ENCODE results near the gene SLC2A4RG. TPM values are rescaled to one million over a fixed set of nuclear protein-coding genes. Genes with fewer than 3 reads are reported as not detected.

The SLC2A4RG gene
- polyA plus RNA-seq, 2 donors: 43.8 to 77.5 TPM

- WGBS, 2 donors: 23 to 31% methylated on average over 6 of the region's 6 CpGs
- Histone ChIP-seq H3K9me3 (ENCODE audit: control insufficient read depth in 2 of 2, insufficient read depth in 1 of 2, low read depth in 1 of 2, low read length in 1 of 2) (no peaks in the 10 kb centered on the region), H3K36me3 (ENCODE audit: control insufficient read depth in 2 of 2, insufficient read depth in 2 of 2, low read length in 1 of 2) (peaks cover 0 to 11% of the 10 kb centered on the region in 2 donors), H3K27ac (ENCODE audit: low read depth in 2 of 2, low read length in 1 of 2) (peak overlapping the region; percentile 93 to 96), H3K4me1 (ENCODE audit: control insufficient read depth in 2 of 2, insufficient read depth in 2 of 2, low read length in 1 of 2) (peaks cover 6 to 22% of the 10 kb centered on the region in 2 donors), H3K4me3 (ENCODE audit: low read depth in 1 of 2, low read length in 2 of 2) (peak overlapping the region in 1 of 2 donors; percentile 63), H3K27me3 (ENCODE audit: control insufficient read depth in 1 of 2, insufficient read depth in 2 of 2, low read length in 2 of 2) (no peaks in the 10 kb centered on the region)
Measured at GRCh38 chr20:63741354-63741675, 1.7 kb downstream of the SLC2A4RG start.

- Histone ChIP-seq H3K27ac (ENCODE audit: low read depth in 2 of 2, low read length in 1 of 2) (peak overlapping the region in 1 of 2 donors; percentile 93), H3K9me3 (ENCODE audit: control insufficient read depth in 2 of 2, insufficient read depth in 1 of 2, low read depth in 1 of 2, low read length in 1 of 2) (no peaks in the 10 kb centered on the region), H3K4me3 (ENCODE audit: low read depth in 1 of 2, low read length in 2 of 2) (no peak overlapping the region), H3K4me1 (ENCODE audit: control insufficient read depth in 2 of 2, insufficient read depth in 2 of 2, low read length in 1 of 2) (peaks cover 6 to 17% of the 10 kb centered on the region in 2 donors), H3K36me3 (ENCODE audit: control insufficient read depth in 2 of 2, insufficient read depth in 2 of 2, low read length in 1 of 2) (peaks cover 0 to 11% of the 10 kb centered on the region in 2 donors), H3K27me3 (ENCODE audit: control insufficient read depth in 1 of 2, insufficient read depth in 2 of 2, low read length in 2 of 2) (no peaks in the 10 kb centered on the region)
- WGBS, 2 donors: 70 to 73% methylated on average over 30 of the region's 30 CpGs
Measured at GRCh38 chr20:63741676-63742380, 2.3 kb downstream of the SLC2A4RG start.

DNA sequence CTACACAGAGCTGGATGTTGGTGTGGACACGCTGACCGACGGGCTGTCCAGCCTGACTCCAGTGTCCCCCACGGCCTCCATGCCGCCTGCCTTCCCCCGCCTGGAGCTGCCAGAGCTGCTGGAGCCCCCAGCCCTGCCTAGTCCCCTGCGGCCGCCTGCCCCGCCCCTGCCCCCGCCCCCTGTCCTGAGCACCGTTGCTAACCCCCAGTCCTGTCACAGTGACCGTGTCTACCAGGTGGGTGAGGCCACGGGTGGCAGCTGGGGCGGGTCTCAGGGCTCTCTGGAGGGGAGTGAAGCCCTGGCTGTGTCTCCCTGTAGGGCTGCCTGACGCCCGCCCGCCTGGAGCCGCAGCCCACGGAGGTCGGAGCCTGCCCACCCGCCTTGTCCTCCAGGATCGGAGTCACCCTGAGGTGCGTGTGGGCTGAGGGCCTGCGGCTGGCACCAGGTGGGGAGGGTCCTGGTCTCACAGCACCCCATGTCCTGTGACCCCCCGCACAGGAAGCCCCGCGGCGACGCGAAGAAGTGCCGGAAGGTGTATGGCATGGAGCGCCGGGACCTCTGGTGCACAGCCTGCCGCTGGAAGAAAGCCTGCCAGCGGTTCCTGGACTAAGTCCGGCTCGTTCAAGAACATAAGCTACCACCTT lies 2.9 kb downstream of the SLC2A4RG start:
- no peak overlapping the region for H3K4me3 ChIP-seq (ENCODE audit: low read depth in 1 of 2, low read length in 2 of 2)
- H3K27ac ChIP-seq (ENCODE audit: low read depth in 2 of 2, low read length in 1 of 2): no peak overlapping the region
- peaks cover 6 to 10% of the 10 kb centered on the region in 2 donors for H3K4me1 ChIP-seq (ENCODE audit: control insufficient read depth in 2 of 2, insufficient read depth in 2 of 2, low read length in 1 of 2)
- no peaks in the 10 kb centered on the region for H3K27me3 ChIP-seq (ENCODE audit: control insufficient read depth in 1 of 2, insufficient read depth in 2 of 2, low read length in 2 of 2)
- H3K36me3 ChIP-seq (ENCODE audit: control insufficient read depth in 2 of 2, insufficient read depth in 2 of 2, low read length in 1 of 2): peaks cover 0 to 11% of the 10 kb centered on the region in 2 donors
- 82 to 85% methylated on average over 35 to 37 of the region's 37 CpGs for WGBS, 2 donors
- H3K9me3 ChIP-seq (ENCODE audit: control insufficient read depth in 2 of 2, insufficient read depth in 1 of 2, low read depth in 1 of 2, low read length in 1 of 2): no peaks in the 10 kb centered on the region

GRCh38 chr20:63743210-63743970 lies 3.8 kb downstream of the SLC2A4RG start:
- Histone ChIP-seq H3K27ac (ENCODE audit: low read depth in 2 of 2, low read length in 1 of 2) (no peak overlapping the region), H3K4me3 (ENCODE audit: low read depth in 1 of 2, low read length in 2 of 2) (no peak overlapping the region), H3K36me3 (ENCODE audit: control insufficient read depth in 2 of 2, insufficient read depth in 2 of 2, low read length in 1 of 2) (peaks cover 0 to 11% of the 10 kb centered on the region in 2 donors), H3K4me1 (ENCODE audit: control insufficient read depth in 2 of 2, insufficient read depth in 2 of 2, low read length in 1 of 2) (peaks cover 2 to 4% of the 10 kb centered on the region in 2 donors), H3K27me3 (ENCODE audit: control insufficient read depth in 1 of 2, insufficient read depth in 2 of 2, low read length in 2 of 2) (no peaks in the 10 kb centered on the region), H3K9me3 (ENCODE audit: control insufficient read depth in 2 of 2, insufficient read depth in 1 of 2, low read depth in 1 of 2, low read length in 1 of 2) (no peaks in the 10 kb centered on the region)
- WGBS, 2 donors: 83 to 87% methylated on average over 31 of the region's 31 CpGs

DNA sequence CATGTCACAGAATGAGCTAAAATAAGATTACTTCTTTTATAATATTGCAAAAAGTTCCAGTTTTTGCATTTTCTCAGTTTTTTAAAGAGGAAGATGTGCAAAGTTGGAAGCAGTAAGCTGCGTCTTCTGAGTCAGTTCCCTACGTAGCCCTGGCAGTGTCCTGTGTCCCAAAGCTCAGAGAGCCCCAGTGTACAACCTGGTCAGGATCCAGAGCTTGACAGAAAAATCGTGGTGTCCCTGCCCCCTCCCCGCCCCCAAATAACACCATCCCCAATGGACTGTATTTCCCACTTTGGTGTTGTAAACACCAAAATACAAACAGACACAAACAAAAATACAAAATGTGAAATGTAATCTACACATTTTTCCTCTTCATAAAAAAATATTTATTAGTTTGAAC lies 4.6 kb downstream of the SLC2A4RG start:
- Histone ChIP-seq H3K4me3 (ENCODE audit: low read depth in 1 of 2, low read length in 2 of 2) (no peak overlapping the region), H3K27ac (ENCODE audit: low read depth in 2 of 2, low read length in 1 of 2) (no peak overlapping the region), H3K27me3 (ENCODE audit: control insufficient read depth in 1 of 2, insufficient read depth in 2 of 2, low read length in 2 of 2) (no peaks in the 10 kb centered on the region), H3K4me1 (ENCODE audit: control insufficient read depth in 2 of 2, insufficient read depth in 2 of 2, low read length in 1 of 2) (peaks cover 0 to under 1% of the 10 kb centered on the region in 2 donors), H3K36me3 (ENCODE audit: control insufficient read depth in 2 of 2, insufficient read depth in 2 of 2, low read length in 1 of 2) (peaks cover 0 to 11% of the 10 kb centered on the region in 2 donors), H3K9me3 (ENCODE audit: control insufficient read depth in 2 of 2, insufficient read depth in 1 of 2, low read depth in 1 of 2, low read length in 1 of 2) (no peaks in the 10 kb centered on the region)
- WGBS, 2 donors: 62 to 63% methylated on average over 4 of the region's 4 CpGs

- Histone ChIP-seq H3K4me3 (ENCODE audit: low read depth in 1 of 2, low read length in 2 of 2) (no peak overlapping the region), H3K27ac (ENCODE audit: low read depth in 2 of 2, low read length in 1 of 2) (no peak overlapping the region), H3K27me3 (ENCODE audit: control insufficient read depth in 1 of 2, insufficient read depth in 2 of 2, low read length in 2 of 2) (no peaks in the 10 kb centered on the region), H3K4me1 (ENCODE audit: control insufficient read depth in 2 of 2, insufficient read depth in 2 of 2, low read length in 1 of 2) (no peaks in the 10 kb centered on the region), H3K36me3 (ENCODE audit: control insufficient read depth in 2 of 2, insufficient read depth in 2 of 2, low read length in 1 of 2) (peaks cover 0 to 11% of the 10 kb centered on the region in 2 donors), H3K9me3 (ENCODE audit: control insufficient read depth in 2 of 2, insufficient read depth in 1 of 2, low read depth in 1 of 2, low read length in 1 of 2) (no peaks in the 10 kb centered on the region)
- WGBS, 2 donors: 68 to 70% methylated on average over 24 to 25 of the region's 25 CpGs
Measured at GRCh38 chr20:63744574-63745423, 5.2 kb downstream of the SLC2A4RG start.

GRCh38 chr20:63745424-63745805 lies 5.8 kb downstream of the SLC2A4RG start:
- H3K4me3 ChIP-seq (ENCODE audit: low read depth in 1 of 2, low read length in 2 of 2): no peak overlapping the region
- H3K9me3 ChIP-seq (ENCODE audit: control insufficient read depth in 2 of 2, insufficient read depth in 1 of 2, low read depth in 1 of 2, low read length in 1 of 2): no peaks in the 10 kb centered on the region
- H3K4me1 ChIP-seq (ENCODE audit: control insufficient read depth in 2 of 2, insufficient read depth in 2 of 2, low read length in 1 of 2): no peaks in the 10 kb centered on the region
- WGBS, 2 donors: 54 to 78% methylated on average over 15 of the region's 15 CpGs
- H3K27ac ChIP-seq (ENCODE audit: low read depth in 2 of 2, low read length in 1 of 2): no peak overlapping the region
- no peaks in the 10 kb centered on the region for H3K27me3 ChIP-seq (ENCODE audit: control insufficient read depth in 1 of 2, insufficient read depth in 2 of 2, low read length in 2 of 2)
- H3K36me3 ChIP-seq (ENCODE audit: control insufficient read depth in 2 of 2, insufficient read depth in 2 of 2, low read length in 1 of 2): peaks cover 0 to 11% of the 10 kb centered on the region in 2 donors

DNA sequence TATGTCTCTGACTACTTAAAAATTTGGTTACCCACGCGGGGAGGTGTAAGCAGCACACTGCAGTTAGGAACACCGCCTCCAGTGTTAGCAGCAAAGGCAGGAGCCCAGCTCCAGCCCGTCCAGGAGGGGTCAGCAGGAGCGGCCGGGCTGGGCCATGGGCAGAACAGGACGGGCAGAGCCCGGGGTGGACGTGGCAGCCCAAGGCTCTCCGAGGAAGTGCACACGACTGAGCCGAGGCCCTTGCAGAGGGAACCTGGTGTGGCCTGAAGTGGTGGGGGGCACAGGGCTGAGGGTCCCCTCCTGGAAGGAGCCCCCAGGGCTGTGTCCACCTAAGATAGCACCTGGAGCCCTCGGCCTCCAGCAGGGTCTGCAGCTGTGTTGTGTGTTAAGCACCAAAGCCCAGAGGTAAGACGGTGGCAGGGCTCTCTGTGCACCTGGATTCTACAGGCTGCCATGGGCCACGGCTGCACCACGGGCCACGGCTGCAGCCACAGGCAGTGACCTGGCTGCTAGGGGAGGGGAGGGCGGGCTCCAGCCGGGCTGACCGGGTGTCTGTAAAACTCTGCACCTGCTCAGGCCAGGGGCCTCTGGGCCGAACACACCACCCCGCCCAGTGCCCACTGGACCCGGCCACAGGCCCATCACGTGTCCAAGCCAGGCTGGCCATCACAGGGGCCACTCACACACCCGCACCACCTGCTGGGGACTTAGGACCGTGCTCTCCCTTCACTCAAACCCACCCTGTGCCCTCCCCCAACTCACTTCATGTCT lies 6.6 kb downstream of the SLC2A4RG start:
- Histone ChIP-seq H3K27ac (ENCODE audit: low read depth in 2 of 2, low read length in 1 of 2) (no peak overlapping the region), H3K4me3 (ENCODE audit: low read depth in 1 of 2, low read length in 2 of 2) (no peak overlapping the region), H3K27me3 (ENCODE audit: control insufficient read depth in 1 of 2, insufficient read depth in 2 of 2, low read length in 2 of 2) (no peaks in the 10 kb centered on the region), H3K4me1 (ENCODE audit: control insufficient read depth in 2 of 2, insufficient read depth in 2 of 2, low read length in 1 of 2) (no peaks in the 10 kb centered on the region), H3K36me3 (ENCODE audit: control insufficient read depth in 2 of 2, insufficient read depth in 2 of 2, low read length in 1 of 2) (peaks cover 0 to 11% of the 10 kb centered on the region in 2 donors), H3K9me3 (ENCODE audit: control insufficient read depth in 2 of 2, insufficient read depth in 1 of 2, low read depth in 1 of 2, low read length in 1 of 2) (no peaks in the 10 kb centered on the region)
- 84 to 85% methylated on average over 19 to 26 of the region's 26 CpGs for WGBS, 2 donors
